HepG2 (cell line): Measurements from ENCODE around the gene STPG2. TPM values are rescaled to one million over a fixed set of nuclear protein-coding genes. Genes with fewer than 3 reads are reported as not detected.

Experiments used
- ATAC-seq: fragments of 200-7000 bp; cut with Tn5 transposase; 3 replicates; pipeline ENCODE4 v1.9.1; 2020; ENCODE audit warnings: mild to moderate bottlenecking, moderate library complexity
- BruUV-seq: library from RNA; stranded (reverse); fragments of 400-500 nt; replicated peaks from 2 replicates; lab custom pipeline; 2021; lab: Mats Ljungman, UMichigan
- CTCF ChIA-PET: fragments of 300-600 bp; formaldehyde crosslinking; extraction: SDS; loops from one replicate; lab custom pipeline; 2021; ENCODE audit warnings: low total read pairs, inconsistent platforms, low intra/inter-chr PET ratio; lab: Yijun Ruan, JAX
- POLR2A ChIA-PET: fragments of 350-600 bp; sonication (Branson Sonifier 250); formaldehyde crosslinking; loops from one replicate; lab custom pipeline; 2020; ENCODE audit warnings: antibody characterized with exemption, inconsistent platforms; lab: Yijun Ruan, JAX
- DNase-seq: peaks from one replicate; pipeline ENCODE4 v3.0.0-alpha.2; 2015; ENCODE audit warnings: low spot score
- FAIRE-seq: peaks from 3 replicates; lab custom pipeline; 2011; peaks lifted over from hg19 to GRCh38; lab: Jason Lieb, UNC
- H2AFZ ChIP-seq: one replicate; pipeline ENCODE4 v1.6.1; 2011; ENCODE audit warnings: low read length, inconsistent platforms
- H3K27ac ChIP-seq: fragments of 300-600 bp; 3 replicates; pipeline ENCODE4 v1.8.0; 2011; ENCODE audit warnings: mixed run types, mild to moderate bottlenecking, mixed read lengths, low read length, inconsistent platforms; ENCODE audit not compliant: insufficient read depth; ENCODE audit errors: extremely low read length
- H3K27me3 ChIP-seq, 2 experiments: fragments of 200-600 bp in 1 of 2; 2 replicates in 1 of 2; 3 replicates in 1 of 2; pipeline versions ENCODE4 v1.6.0 to v1.8.0; 2011; ENCODE audit warnings: low read length in 2 of 2, mild to moderate bottlenecking in 2 of 2, moderate library complexity in 2 of 2, inconsistent platforms in 1 of 2; ENCODE audit not compliant: insufficient read depth in 2 of 2, control insufficient read depth in 1 of 2
- H3K36me3 ChIP-seq, 2 experiments: fragments of 200-600 bp in 1 of 2; replicated peaks in 1 of 2; 2 replicates in 1 of 2; 3 replicates in 1 of 2; pipeline versions ENCODE4 v1.5.1 to v1.8.0; 2011; ENCODE audit warnings: low read length in 2 of 2, inconsistent platforms in 1 of 2; ENCODE audit not compliant: insufficient read depth in 2 of 2, control insufficient read depth in 1 of 2
- H3K4me1 ChIP-seq: 2 replicates; pipeline ENCODE4 v1.5.1; 2012; ENCODE audit warnings: low read length, inconsistent platforms; ENCODE audit not compliant: insufficient read depth
- H3K4me2 ChIP-seq: 2 replicates; pipeline ENCODE4 v1.6.0; 2011; ENCODE audit warnings: low read depth, low read length, inconsistent platforms
- H3K4me3 ChIP-seq, 3 experiments: fragments of 200-600 bp in 1 of 3; sonication (generic), shearing (Covaris generic) in 1 of 3; replicated peaks in 1 of 3; 2 replicates each; pipeline ENCODE4 v1.5.1; 2011 to 2016; ENCODE audit warnings: low read length in 3 of 3, inconsistent platforms in 2 of 3, low read depth in 2 of 3, mild to moderate bottlenecking in 2 of 3, control low read depth in 1 of 3, mixed read lengths in 1 of 3; ENCODE audit not compliant: insufficient read depth in 1 of 3
- H3K79me2 ChIP-seq: one replicate; pipeline ENCODE4 v1.6.1; 2011; ENCODE audit warnings: low read length, inconsistent platforms; ENCODE audit not compliant: insufficient read depth
- H3K9ac ChIP-seq: 2 replicates; pipeline ENCODE4 v1.6.0; 2011; ENCODE audit warnings: mild to moderate bottlenecking, low read depth, low read length, inconsistent platforms; ENCODE audit not compliant: insufficient read depth
- H3K9me3 ChIP-seq: 2 replicates; pipeline ENCODE4 v1.5.1; 2012; ENCODE audit warnings: mild to moderate bottlenecking, low read length
- H4K20me1 ChIP-seq: 2 replicates; pipeline ENCODE4 v1.6.0; 2011; ENCODE audit warnings: inconsistent platforms, mild to moderate bottlenecking, low read length, moderate library complexity; ENCODE audit not compliant: insufficient read depth
- ATF6 ChIP-seq: sonication (generic); formaldehyde crosslinking; conservative IDR thresholded peaks from 2 replicates; pipeline ENCODE4 v1.4.0; 2020; ENCODE audit warnings: missing genetic modification reagents
- CREB3 ChIP-seq: sonication (generic); formaldehyde crosslinking; IDR thresholded peaks from 2 replicates; pipeline ENCODE4 v1.5.0; 2020; ENCODE audit warnings: missing genetic modification reagents
- JUN ChIP-seq: sonication (generic); formaldehyde crosslinking; IDR thresholded peaks from 2 replicates; pipeline ENCODE4 v1.4.0; 2020; ENCODE audit warnings: mild to moderate bottlenecking, missing genetic modification reagents
- MAFK ChIP-seq, 2 experiments: IDR thresholded peaks in 1 of 2; conservative IDR thresholded peaks in 1 of 2; 2 replicates each; pipeline ENCODE4 v1.6.1; 2011; ENCODE audit warnings: improper control_type of control experiment in 2 of 2, low read length in 2 of 2
- POGK ChIP-seq: sonication (generic); formaldehyde crosslinking; conservative IDR thresholded peaks from 2 replicates; pipeline ENCODE4 v1.8.0; 2022; ENCODE audit warnings: mild to moderate bottlenecking, moderate library complexity, missing genetic modification reagents
- RARG ChIP-seq: sonication (generic); formaldehyde crosslinking; IDR thresholded peaks from 2 replicates; pipeline ENCODE4 v1.4.0; 2020; ENCODE audit warnings: low read depth, mild to moderate bottlenecking, missing genetic modification reagents
- TAF15 ChIP-seq: fragments of 200-400 bp; formaldehyde crosslinking; IDR thresholded peaks from one replicate; pipeline ENCODE4 v1.6.1; 2018; ENCODE audit warnings: mild to moderate bottlenecking, low read depth, low read length; ENCODE audit not compliant: poor library complexity, severe bottlenecking
- ZBTB1 ChIP-seq: sonication (generic); formaldehyde crosslinking; IDR thresholded peaks from 2 replicates; pipeline ENCODE4 v1.4.0; 2020; ENCODE audit warnings: missing genetic modification reagents, borderline replicate concordance
- ZC3H4 ChIP-seq: sonication (generic); formaldehyde crosslinking; IDR thresholded peaks from 2 replicates; pipeline ENCODE4 v1.4.0; 2020; ENCODE audit warnings: missing genetic modification reagents, borderline replicate concordance
- ZFP1 ChIP-seq: IDR thresholded peaks from 2 replicates; pipeline ENCODE4 v1.6.1; 2016
- ZIK1 ChIP-seq: sonication (generic); formaldehyde crosslinking; IDR thresholded peaks from 2 replicates; pipeline ENCODE4 v1.5.0; 2020; ENCODE audit warnings: mild to moderate bottlenecking, low read depth, missing genetic modification reagents, borderline replicate concordance
- ZNF414 ChIP-seq: sonication (generic); formaldehyde crosslinking; IDR thresholded peaks from 2 replicates; pipeline ENCODE4 v1.5.0; 2020; ENCODE audit warnings: missing genetic modification reagents
- WGBS: methylation state at CpG from one replicate; pipeline ENCODE4 v1.1.6; 2017; ENCODE audit warnings: low lambda C conversion rate; 5-methylcytosine and 5-hydroxymethylcytosine counted together
- in situ Hi-C: cut with HindIII; loops from 2 replicates; pipeline ENCODE4 v1.10.0; 2017; ENCODE audit warnings: low pct_unique_long_range_greater_than_20kb; ENCODE audit not compliant: extremely low pct_ligation_motif_present
- intact Hi-C: fragments of 100-400 bp; cut with micrococcal nuclease; formaldehyde crosslinking; loops from one replicate; pipeline ENCODE4 v1.10.0; 2022; ENCODE audit not compliant: unreplicated experiment
- polyA plus RNA-seq, 8 experiments: library from polyadenylated mRNA; depleted of rRNA in 3 of 8; stranded (reverse) in 7 of 8; unstranded in 1 of 8; fragments of >200 nt; fragmentation: Illumina TruSeq in 4 of 8; extraction: Trizol in 4 of 8; gene quantifications; 2 replicates each; pipeline versions ENCODE4 v1.2.1 to v1.2.3, GENCODE V29; 2011 to 2016; ENCODE audit warnings: low read depth in 4 of 8, missing spikeins in 1 of 8, mixed read lengths in 1 of 8; ENCODE audit not compliant: insufficient read depth in 1 of 8
- total RNA-seq, 5 experiments: library from RNA; depleted of rRNA; stranded (reverse); fragments of >200 nt; fragmentation: Illumina TruSeq; extraction: Trizol; gene quantifications; 2 replicates each; pipeline ENCODE4 v1.2.3, GENCODE V29; 2016; ENCODE audit warnings: low read depth in 1 of 5

STPG2 gene
- total and polyA plus RNA-seq, 2 of the 13 experiments (the other 11 are each of a cell fraction or from before 2014, with no cell fraction given) = 0.07 TPM; not detected in 1

- Histone ChIP-seq H2AFZ (no peak overlapping the region), H4K20me1 (no peaks in the 10 kb centered on the region), H3K36me3 (no peaks in the 10 kb centered on the region), H3K9ac (no peak overlapping the region), H3K27ac (no peak overlapping the region), H3K27me3 (no peaks in the 10 kb centered on the region), H3K4me1 (no peaks in the 10 kb centered on the region), H3K4me2 (no peak overlapping the region), H3K4me3 (no peak overlapping the region), H3K9me3 (no peaks in the 10 kb centered on the region), H3K79me2 (no peaks in the 10 kb centered on the region)
- CTCF ChIA-PET = no interaction called here
- TF ChIP-seq ZIK1 = no peak
- no peak for ATAC-seq
- WGBS = 17% methylated on average over 1 of the region's 1 CpG
- no peak for DNase-seq
- BruUV-seq = no TSS peak
- POLR2A ChIA-PET = no interaction called here
- in situ Hi-C loops = no loop called here
- no peak for FAIRE-seq
- intact Hi-C loops = no loop called here
Measured at GRCh38 chr4:97867557-97868091, 275.7 kb downstream of the STPG2 start.

GRCh38 chr4:97866821-97867556 is 276.3 kb downstream of the STPG2 start:
- Histone ChIP-seq H3K36me3 (no peaks in the 10 kb centered on the region), H3K27me3 (no peaks in the 10 kb centered on the region), H3K4me2 (no peak overlapping the region), H3K4me1 (no peaks in the 10 kb centered on the region), H4K20me1 (no peaks in the 10 kb centered on the region), H2AFZ (no peak overlapping the region), H3K9me3 (no peaks in the 10 kb centered on the region), H3K4me3 (no peak overlapping the region), H3K79me2 (no peaks in the 10 kb centered on the region), H3K9ac (no peak overlapping the region), H3K27ac (no peak overlapping the region)
- no TSS peak for BruUV-seq
- in situ Hi-C loops = no loop called here
- ChIA-PET CTCF (no interaction called here), POLR2A (no interaction called here)
- DNase-seq (no peak), ATAC-seq (no peak), FAIRE-seq (no peak)
- no peak for TF ChIP-seq MAFK (conservative IDR thresholded peaks at IDR 0.05 in 1 of 2, IDR thresholded peaks at IDR 0.05 in 1 of 2; ENCODE audit: low read length in 2 of 2)
- TF ChIP-seq JUN (CRISPR knock-in tag) = no peak
- no peak for TF ChIP-seq ZFP1 (CRISPR knock-in tag)
- no peak for TF ChIP-seq ZC3H4 (CRISPR knock-in tag)
- TF ChIP-seq RARG = no peak
- no peak for TF ChIP-seq TAF15
- no peak for TF ChIP-seq ZNF414 (CRISPR knock-in tag)
- no peak for TF ChIP-seq CREB3 (CRISPR knock-in tag)
- TF ChIP-seq POGK (CRISPR knock-in tag) = no peak
- no peak for TF ChIP-seq ATF6 (CRISPR knock-in tag)
- TF ChIP-seq ZBTB1 (CRISPR knock-in tag) = no peak
- intact Hi-C loops = no loop called here
